Measurements from ENCODE around the gene LRRC55.

DNA sequence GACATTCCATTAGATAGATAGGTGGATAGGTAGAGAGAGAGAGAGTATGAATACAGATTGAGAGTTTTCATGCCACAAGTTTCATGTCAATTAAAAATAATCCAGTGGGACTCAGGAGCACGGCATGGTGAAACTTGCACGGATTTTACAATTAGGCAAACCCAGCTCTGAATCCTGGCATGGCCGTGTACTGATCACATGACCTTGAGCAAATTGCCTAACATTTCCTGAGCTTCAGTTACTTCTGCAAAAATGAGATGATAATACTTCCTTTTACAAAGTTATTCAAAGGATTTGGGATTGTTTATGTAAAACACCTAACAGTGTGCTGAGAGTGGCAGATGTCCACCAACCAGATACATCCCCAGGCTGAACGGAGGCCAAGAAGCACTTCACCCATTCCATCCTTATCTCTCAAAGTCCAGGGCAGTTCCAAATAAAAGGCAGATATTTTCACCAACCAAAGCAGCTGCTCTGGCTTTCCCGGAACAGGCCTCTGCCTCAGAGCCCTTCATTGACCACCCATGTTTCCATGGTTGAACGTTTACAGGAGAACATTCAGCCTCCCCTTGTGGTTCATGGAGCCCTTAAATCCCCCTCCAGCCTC lies 37.4 kb downstream of the LRRC55 start:
- TF ChIP-seq, protein P1, sequence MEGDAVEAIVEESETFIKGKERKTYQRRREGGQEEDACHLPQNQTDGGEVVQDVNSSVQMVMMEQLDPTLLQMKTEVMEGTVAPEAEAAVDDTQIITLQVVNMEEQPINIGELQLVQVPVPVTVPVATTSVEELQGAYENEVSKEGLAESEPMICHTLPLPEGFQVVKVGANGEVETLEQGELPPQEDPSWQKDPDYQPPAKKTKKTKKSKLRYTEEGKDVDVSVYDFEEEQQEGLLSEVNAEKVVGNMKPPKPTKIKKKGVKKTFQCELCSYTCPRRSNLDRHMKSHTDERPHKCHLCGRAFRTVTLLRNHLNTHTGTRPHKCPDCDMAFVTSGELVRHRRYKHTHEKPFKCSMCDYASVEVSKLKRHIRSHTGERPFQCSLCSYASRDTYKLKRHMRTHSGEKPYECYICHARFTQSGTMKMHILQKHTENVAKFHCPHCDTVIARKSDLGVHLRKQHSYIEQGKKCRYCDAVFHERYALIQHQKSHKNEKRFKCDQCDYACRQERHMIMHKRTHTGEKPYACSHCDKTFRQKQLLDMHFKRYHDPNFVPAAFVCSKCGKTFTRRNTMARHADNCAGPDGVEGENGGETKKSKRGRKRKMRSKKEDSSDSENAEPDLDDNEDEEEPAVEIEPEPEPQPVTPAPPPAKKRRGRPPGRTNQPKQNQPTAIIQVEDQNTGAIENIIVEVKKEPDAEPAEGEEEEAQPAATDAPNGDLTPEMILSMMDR (IDR thresholded peaks at IDR 0.05), result no peak
- TF ChIP-seq POLR2A (IDR thresholded peaks at IDR 0.05), result no peak
